ENCODE measurements around the gene STK17A.

DNA sequence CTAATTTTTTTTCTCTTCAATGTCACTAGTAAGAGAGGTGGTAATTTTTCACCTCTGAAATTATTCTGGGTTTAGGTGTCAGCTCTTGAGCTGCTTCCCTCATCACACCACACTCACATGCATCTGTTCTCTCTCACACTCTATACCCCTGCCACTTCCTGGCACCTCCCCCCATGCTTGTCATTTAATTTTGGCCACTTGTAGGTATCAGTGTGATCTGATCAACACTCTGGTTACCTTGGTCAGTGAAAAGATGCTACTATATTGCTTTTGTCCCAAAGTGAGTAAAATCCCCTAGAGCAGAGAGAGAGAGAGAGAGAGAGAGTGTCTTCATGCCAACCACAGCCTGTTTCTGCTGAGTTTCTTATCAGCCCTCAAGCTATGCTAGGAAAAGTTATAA is 42.5 kb downstream of the STK17A start:
- TF ChIP-seq, protein P1, sequence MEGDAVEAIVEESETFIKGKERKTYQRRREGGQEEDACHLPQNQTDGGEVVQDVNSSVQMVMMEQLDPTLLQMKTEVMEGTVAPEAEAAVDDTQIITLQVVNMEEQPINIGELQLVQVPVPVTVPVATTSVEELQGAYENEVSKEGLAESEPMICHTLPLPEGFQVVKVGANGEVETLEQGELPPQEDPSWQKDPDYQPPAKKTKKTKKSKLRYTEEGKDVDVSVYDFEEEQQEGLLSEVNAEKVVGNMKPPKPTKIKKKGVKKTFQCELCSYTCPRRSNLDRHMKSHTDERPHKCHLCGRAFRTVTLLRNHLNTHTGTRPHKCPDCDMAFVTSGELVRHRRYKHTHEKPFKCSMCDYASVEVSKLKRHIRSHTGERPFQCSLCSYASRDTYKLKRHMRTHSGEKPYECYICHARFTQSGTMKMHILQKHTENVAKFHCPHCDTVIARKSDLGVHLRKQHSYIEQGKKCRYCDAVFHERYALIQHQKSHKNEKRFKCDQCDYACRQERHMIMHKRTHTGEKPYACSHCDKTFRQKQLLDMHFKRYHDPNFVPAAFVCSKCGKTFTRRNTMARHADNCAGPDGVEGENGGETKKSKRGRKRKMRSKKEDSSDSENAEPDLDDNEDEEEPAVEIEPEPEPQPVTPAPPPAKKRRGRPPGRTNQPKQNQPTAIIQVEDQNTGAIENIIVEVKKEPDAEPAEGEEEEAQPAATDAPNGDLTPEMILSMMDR (IDR thresholded peaks at IDR 0.05), result no peak
- TF ChIP-seq POLR2A (IDR thresholded peaks at IDR 0.05), result no peak
